HG02623 (cell line): Measurements from ENCODE around the gene GPR83.
"Not testable (repeated sequence)": the region's sequence is repeated elsewhere in the genome, so short reads cannot be mapped to it uniquely, and the experiment has no call there.

Experiments
- ATAC-seq: cut with Tn5 transposase; IDR thresholded peaks from one replicate; pipeline ENCODE4 v1.9.1; 2021; ENCODE audit warnings: moderate library complexity; ENCODE audit not compliant: unreplicated experiment

The GPR83 gene

GRCh38 chr11:94400839-94401772, at the start of gene GPR83:
Gene GPR83 (minus strand): TSS chr11:94401419. CDS start chr11:94401247, 172 bp downstream.
- no peak for ATAC-seq

- no peak for ATAC-seq
Observed at GRCh38 chr11:94450048-94450447, 48.8 kb upstream of the GPR83 start.

GRCh38 chr11:94449437-94449836, 48.2 kb upstream of the GPR83 start:
- ATAC-seq: no peak

- ATAC-seq: no peak
Observed at GRCh38 chr11:94449029-94449428, 47.8 kb upstream of the GPR83 start.

- no peak for ATAC-seq
Observed at GRCh38 chr11:94447149-94447548, 45.9 kb upstream of the GPR83 start.

- no peak for ATAC-seq
Observed at GRCh38 chr11:94445641-94446040, 44.4 kb upstream of the GPR83 start.

GRCh38 chr11:94433049-94433448, 31.8 kb upstream of the GPR83 start:
- ATAC-seq: no peak

GRCh38 chr11:94424662-94425061, 23.4 kb upstream of the GPR83 start:
- ATAC-seq: no peak

GRCh38 chr11:94424011-94424410, 22.8 kb upstream of the GPR83 start:
- ATAC-seq: no peak

GRCh38 chr11:94423507-94423906, 22.3 kb upstream of the GPR83 start:
- no peak for ATAC-seq

GRCh38 chr11:94418123-94418765, 17.0 kb upstream of the GPR83 start:
- ATAC-seq: no peak

GRCh38 chr11:94417386-94417987, 16.3 kb upstream of the GPR83 start:
- ATAC-seq: no peak

- ATAC-seq: no peak
Observed at GRCh38 chr11:94405062-94405833, 4.0 kb upstream of the GPR83 start.

- ATAC-seq: no peak
Observed at GRCh38 chr11:94402355-94402754, 1.1 kb upstream of the GPR83 start.

- no peak for ATAC-seq
Observed at GRCh38 chr11:94401773-94402265, 600 bp upstream of the GPR83 start.

GRCh38 chr11:94400457-94400838, 771 bp downstream of the GPR83 start:
- ATAC-seq: no peak

GRCh38 chr11:94400050-94400449, 1.2 kb downstream of the GPR83 start:
- ATAC-seq: no peak

GRCh38 chr11:94398101-94398500, 3.1 kb downstream of the GPR83 start:
- ATAC-seq: no peak

GRCh38 chr11:94396282-94396681, 4.9 kb downstream of the GPR83 start:
- ATAC-seq: no peak

GRCh38 chr11:94391937-94392336, 9.3 kb downstream of the GPR83 start:
- not testable (repeated sequence) for ATAC-seq

GRCh38 chr11:94379613-94380012, 21.6 kb downstream of the GPR83 start:
- ATAC-seq: no peak
